ENCODE results near the gene NFIC.

DNA sequence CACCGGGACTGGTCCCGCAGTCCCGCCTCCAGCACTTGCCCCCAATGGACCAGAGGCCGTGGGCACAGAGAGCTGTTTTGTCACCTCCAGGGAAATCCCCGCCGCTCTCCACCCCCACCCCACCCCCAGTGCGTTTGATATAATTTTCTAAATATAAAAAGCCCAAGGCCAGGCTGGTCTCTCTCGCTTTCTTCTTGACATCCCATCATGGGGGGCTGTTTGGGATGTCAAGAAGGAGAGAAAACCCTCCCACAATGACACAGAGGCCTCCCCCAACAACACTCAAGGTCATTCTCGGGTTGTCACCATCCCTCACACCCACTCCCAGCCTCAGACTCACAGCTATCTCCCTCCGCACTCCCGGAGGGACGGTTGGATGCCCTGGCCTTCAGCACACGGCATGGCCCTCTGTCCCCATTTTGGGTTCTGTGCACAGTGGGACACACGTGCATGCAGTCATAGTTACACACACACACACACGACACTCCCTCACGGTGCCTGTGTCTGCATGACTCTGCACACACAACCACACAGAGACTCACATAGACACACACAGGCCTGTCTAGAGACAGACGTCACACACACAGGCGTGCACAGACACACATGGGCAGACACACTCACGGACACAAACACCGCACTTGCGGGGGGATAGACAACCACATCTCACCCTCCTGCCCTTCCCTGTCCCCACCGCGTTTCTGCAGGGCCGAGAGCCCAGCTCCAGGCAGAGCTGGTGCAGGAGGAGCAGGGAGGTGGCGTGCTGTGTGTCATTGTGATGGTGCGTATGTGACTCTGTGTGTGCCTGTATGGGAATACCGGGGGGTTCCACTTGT is 4.8 kb upstream of the NFIC start:
- no peak for TF ChIP-seq EZH2phosphoT487 (IDR thresholded peaks at IDR 0.05; ENCODE audit: borderline replicate concordance)
- TF ChIP-seq, protein P1, sequence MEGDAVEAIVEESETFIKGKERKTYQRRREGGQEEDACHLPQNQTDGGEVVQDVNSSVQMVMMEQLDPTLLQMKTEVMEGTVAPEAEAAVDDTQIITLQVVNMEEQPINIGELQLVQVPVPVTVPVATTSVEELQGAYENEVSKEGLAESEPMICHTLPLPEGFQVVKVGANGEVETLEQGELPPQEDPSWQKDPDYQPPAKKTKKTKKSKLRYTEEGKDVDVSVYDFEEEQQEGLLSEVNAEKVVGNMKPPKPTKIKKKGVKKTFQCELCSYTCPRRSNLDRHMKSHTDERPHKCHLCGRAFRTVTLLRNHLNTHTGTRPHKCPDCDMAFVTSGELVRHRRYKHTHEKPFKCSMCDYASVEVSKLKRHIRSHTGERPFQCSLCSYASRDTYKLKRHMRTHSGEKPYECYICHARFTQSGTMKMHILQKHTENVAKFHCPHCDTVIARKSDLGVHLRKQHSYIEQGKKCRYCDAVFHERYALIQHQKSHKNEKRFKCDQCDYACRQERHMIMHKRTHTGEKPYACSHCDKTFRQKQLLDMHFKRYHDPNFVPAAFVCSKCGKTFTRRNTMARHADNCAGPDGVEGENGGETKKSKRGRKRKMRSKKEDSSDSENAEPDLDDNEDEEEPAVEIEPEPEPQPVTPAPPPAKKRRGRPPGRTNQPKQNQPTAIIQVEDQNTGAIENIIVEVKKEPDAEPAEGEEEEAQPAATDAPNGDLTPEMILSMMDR (conservative IDR thresholded peaks at IDR 0.05; ENCODE audit: low read length), result no peak

Measured in Loucy (cell line).